GM19455 (cell line): ENCODE measurements around the gene MRTFB.
"Not testable (repeated sequence)": the region's sequence is repeated elsewhere in the genome, so short reads cannot be mapped to it uniquely, and the experiment has no call there.

Experiments
- ATAC-seq: cut with Tn5 transposase; IDR thresholded peaks from one replicate; pipeline ENCODE4 v1.9.1; 2021; ENCODE audit not compliant: unreplicated experiment

The MRTFB gene

GRCh38 chr16:14104066-14104465 lies 32.9 kb downstream of the MRTFB start:
- no peak for ATAC-seq

GRCh38 chr16:14105760-14106375 lies 34.7 kb downstream of the MRTFB start:
- no peak for ATAC-seq

DNA sequence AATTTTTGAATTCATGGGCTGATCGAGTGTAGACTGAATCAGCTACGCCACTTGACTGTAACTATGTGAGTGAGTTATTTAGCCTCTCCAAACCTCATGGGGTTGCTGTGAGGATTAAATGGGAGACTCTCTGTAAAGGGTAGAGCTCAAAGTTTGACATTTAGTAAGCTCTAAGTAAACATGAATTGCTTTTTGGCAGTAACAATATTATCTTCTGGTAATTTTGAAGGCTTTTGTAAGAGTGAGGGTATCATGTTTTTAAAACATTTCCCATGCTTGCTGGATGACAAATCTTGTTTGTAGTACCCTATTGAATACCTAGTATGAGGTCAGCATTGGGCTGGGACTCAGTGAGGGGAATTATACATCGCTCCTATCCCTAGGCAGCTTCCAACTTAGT lies 35.3 kb downstream of the MRTFB start:
- ATAC-seq, result no peak

DNA sequence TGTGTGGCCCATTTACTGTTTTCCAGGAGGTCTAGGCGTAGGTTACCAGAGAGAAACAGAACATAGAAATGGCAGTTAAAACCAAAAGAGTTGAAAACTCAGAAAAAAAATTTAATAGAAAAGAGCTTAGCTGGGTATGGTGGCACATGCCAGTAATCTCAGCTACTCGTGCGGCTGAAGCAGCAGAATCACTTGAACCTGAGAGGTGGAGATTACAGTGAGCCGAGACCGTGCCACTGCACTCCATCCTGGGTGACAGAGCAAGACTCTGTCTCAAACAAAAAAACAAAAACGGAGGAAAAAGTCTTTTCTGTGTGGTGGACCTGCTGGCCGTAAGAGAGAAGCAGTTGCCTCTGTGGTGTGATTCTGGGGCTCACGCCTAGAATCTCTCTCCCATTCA lies 35.8 kb downstream of the MRTFB start:
- no peak for ATAC-seq

DNA sequence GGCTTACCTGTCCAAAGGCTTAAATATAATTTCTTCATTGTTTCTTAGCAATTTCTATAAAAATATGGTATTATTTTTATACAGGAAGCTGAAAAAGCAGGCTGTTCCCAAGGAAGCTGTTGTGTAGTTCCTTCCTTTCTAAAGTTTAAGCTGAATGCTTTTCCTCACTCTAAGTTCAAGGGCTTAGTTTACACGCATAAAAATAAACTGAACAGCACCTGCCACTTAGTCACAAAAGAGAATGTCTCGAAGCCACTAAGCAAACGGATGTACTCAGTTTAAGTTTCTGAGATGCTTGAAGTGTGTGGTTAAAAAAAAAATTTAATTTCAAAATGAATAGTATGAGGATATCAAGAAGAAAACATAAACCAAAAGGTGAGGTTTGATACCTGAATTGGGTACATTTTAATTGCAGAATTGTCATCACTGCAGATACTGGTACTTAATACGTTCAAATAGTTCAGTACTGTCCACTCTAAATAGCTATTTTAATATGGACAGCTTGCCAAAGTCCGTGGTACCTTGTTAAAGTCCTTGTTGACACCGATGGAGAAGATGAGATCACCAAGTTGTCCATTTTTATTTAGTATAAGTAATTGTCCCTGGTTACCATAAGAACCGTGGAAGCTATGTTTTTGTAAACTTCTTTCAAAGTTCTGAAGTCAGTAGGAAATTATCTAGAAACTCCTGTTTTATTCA lies 38.1 kb downstream of the MRTFB start:
- no peak for ATAC-seq

GRCh38 chr16:14109782-14110727 lies 38.9 kb downstream of the MRTFB start:
- ATAC-seq, result no peak

- no peak for ATAC-seq
These were observed 39.7 kb downstream of the MRTFB start for GRCh38 chr16:14110728-14111251.

DNA sequence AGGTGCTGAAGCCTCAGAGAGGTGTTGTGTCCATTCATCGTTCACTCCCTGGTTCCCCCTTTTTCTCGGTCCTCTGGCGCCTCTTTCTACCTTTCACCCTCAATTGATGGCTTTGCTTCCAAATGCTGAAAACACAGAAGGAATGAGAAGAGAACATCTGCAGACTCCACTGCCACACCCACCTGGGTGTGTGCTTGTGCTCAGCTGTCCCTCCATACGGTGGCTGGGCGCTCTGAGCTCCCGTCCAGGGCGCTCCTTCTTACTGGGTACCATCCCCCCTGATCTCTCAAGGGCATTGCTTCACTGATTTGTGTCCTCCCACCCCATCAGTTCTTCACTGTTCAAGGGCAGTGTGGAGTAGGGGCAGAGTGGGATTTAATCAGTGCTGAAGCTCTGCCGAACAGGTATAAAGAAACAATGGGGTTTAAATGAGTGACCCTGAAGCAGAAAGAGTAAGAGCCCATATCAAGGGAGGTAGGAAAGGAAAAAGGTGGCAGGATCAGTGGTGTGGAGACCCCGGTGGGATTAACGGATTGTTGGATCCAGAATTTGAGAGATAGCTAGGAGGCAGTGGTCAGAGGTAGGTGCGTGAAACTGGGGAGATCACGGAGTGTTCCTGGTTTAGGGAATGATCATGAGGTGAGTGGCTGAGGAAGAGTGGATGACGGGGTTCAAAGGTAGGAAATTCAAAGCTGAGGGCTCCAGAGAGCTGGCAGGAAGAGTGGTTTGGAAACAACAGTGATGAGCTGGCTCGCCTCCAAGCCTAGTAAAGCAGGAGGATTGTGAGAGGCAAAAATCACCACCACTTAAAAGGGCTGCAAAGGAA lies 40.8 kb downstream of the MRTFB start:
- no peak for ATAC-seq

DNA sequence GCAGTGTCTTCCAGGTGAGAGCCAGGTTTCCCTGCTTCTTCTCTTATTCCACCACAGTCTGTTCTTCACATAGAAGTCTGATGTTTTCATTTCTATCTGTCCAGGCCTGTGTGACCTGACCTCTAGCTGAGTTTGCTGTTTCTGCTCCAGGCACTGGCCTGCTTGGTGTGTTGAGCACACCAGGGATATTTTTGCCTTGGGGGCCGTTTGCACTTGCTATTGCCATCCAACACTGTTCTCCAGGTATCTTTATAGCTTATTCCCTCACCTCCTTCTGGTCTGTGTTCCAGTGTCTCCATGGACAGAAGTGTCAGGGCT lies 41.4 kb downstream of the MRTFB start:
- no peak for ATAC-seq

DNA sequence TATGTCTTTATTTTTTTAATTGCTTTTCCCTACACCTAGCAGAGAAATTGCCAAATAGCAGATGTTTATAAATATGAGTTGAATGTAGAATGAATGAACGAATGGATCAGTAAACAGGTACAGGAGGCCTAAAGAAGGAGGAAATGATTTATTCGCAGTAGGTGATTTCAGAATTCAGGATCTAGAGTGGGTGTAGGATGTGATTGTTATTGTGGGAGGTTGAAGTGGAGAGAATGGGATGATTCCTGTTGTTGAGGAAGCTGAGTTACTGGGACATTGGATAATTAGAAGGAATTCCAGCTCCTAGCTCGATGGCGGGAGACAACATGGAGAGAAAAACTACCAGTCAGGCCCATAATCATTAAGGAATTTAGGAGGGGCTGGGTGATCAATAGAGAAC lies 42.2 kb downstream of the MRTFB start:
- ATAC-seq, result no peak

GRCh38 chr16:14117051-14117450 lies 45.9 kb downstream of the MRTFB start:
- no peak for ATAC-seq

- ATAC-seq, result no peak
These were observed 48.7 kb downstream of the MRTFB start for GRCh38 chr16:14119799-14120198.

DNA sequence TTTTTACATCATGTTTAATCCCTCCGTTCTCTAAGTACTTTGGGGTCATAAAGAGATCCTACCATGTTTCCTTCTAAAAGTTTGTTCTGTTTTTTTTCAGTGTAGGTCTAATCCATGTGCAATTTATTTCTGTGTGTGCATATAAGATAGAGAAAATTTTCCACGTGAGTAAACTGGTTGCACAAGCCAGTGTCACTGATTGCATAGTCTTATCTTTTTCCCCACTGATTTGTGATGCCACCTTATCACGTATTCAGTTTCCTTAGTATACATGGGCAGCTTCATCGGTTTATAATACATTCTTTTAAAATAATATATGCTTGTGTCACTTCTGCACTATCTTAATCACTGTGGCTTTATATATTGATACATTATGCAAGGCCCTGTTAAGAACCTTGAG lies 49.2 kb downstream of the MRTFB start:
- no peak for ATAC-seq

GRCh38 chr16:14121142-14121541 lies 50.0 kb downstream of the MRTFB start:
- no peak for ATAC-seq

DNA sequence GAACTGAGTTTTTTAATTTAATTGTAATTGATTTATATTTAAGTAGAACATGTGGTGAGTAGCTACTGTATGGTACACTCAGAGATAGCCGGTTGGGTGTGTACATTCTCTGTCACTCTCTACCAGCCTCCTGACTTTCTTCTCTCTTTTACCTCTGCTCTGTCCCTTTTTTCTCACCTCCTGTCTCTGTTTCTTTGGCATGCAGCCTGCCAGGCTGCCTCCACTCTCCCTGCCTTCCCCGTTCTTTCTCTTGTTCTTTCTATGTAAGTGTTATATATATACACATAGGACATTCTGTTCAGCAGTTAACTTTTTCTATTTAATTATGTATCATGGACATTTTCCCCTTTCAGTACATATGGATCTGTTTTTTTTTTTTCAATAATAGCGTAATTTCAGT lies 50.8 kb downstream of the MRTFB start:
- no peak for ATAC-seq

- ATAC-seq, result not testable (repeated sequence)
These were observed 51.3 kb downstream of the MRTFB start for GRCh38 chr16:14122430-14122829.

DNA sequence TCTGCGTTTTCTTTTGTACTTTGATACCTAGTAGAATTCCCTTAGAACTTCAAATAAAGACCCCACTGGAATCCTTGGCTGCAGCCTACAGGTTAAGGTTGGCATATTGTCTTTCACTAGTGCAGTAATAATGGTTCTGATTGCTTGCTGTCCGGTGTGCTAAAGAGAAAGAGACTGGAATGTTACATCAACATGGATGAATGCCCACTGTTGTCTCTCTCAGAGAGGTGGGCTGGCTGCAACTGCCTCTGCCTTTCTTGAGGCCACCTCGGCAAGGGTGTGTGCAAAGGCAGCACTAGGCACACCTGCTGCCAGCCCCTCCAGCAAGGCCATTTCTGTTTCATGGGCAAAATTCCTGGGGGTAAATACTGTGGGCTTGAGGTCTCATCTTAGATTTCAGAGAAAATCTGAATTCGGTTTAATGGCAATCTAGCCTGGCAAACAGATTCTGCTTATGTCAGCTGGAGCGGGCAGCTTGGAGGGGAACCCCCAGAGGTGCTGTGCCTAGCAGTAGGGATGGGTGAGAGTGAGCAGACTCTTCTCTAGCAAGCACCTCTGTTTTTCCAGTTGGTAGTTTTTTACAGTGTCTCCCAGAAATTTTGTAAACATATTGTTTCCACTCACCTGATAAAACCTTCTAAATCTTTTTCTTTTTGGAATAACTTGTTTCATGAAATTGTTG lies 54.0 kb downstream of the MRTFB start:
- no peak for ATAC-seq

GRCh38 chr16:14125708-14126107 lies 54.6 kb downstream of the MRTFB start:
- ATAC-seq, result no peak

DNA sequence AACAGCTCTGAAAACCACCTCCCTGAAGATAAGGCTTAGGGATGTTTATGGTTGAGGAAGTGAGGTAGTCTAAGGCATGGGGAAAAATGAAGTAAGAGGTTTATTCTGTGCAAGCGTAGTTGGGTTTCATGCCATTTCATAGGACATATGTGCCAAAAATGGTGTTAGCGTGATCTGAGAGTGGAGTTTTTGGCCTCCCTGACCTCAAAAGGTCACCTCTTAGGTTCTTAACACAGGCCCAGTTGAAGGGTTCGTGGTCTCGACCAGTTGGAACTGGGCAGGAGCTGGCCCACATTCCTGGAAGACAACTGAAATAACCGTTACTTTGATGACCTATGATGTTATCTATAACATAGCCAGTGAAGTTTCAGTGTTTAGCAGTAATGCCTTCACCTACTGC lies 57.0 kb downstream of the MRTFB start:
- ATAC-seq, result no peak

- ATAC-seq, result no peak
These were observed 58.4 kb downstream of the MRTFB start for GRCh38 chr16:14129502-14129901.
